ENCODE measurements around the gene ROBO2.

DNA sequence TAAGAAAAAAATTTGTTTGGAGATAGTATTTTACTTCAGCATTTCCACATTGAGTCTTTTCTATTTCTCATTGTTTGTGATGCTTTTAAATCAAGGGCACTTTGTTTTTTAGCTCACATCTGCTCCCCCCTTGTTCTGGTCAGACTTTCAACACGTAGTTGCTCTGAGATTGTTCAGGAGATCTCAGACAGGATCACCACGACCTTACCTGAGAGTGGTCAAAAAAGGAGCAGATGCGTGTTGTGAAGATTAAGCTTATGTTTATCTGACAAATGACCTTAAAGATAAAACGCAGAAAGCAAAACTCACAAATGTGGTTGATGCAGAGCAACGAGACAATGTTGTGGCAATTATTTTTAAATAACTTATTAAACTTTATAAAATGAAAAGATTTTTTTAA, 298.3 kb downstream of the ROBO2 start:
- TF ChIP-seq POLR2A (IDR thresholded peaks at IDR 0.05) (no peak), POLR2AphosphoS5 (IDR thresholded peaks at IDR 0.05) (no peak), EP300 (IDR thresholded peaks at IDR 0.05) (no peak)
- TF ChIP-seq, protein P1, sequence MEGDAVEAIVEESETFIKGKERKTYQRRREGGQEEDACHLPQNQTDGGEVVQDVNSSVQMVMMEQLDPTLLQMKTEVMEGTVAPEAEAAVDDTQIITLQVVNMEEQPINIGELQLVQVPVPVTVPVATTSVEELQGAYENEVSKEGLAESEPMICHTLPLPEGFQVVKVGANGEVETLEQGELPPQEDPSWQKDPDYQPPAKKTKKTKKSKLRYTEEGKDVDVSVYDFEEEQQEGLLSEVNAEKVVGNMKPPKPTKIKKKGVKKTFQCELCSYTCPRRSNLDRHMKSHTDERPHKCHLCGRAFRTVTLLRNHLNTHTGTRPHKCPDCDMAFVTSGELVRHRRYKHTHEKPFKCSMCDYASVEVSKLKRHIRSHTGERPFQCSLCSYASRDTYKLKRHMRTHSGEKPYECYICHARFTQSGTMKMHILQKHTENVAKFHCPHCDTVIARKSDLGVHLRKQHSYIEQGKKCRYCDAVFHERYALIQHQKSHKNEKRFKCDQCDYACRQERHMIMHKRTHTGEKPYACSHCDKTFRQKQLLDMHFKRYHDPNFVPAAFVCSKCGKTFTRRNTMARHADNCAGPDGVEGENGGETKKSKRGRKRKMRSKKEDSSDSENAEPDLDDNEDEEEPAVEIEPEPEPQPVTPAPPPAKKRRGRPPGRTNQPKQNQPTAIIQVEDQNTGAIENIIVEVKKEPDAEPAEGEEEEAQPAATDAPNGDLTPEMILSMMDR (IDR thresholded peaks at IDR 0.05): no peak
